GM12875 (cell line): ENCODE measurements around the gene SLC25A25.
"Not testable (repeated sequence)": the region's sequence is repeated elsewhere in the genome, so short reads cannot be mapped to it uniquely, and the experiment has no call there.

Source experiments
- H3K4me3 ChIP-seq: one replicate; pipeline ENCODE4 v1.5.1; 2011; ENCODE audit warnings: low read depth, low read length, control low read depth
- TF ChIP-seq, protein P1 (sequence below): IDR thresholded peaks from 2 replicates; pipeline ENCODE4 v1.5.1; 2011; ENCODE audit warnings: low read depth, mild to moderate bottlenecking, control low read depth, inconsistent platforms, low read length, moderate library complexity, borderline replicate concordance; ENCODE audit not compliant: insufficient read depth

Gene SLC25A25

DNA sequence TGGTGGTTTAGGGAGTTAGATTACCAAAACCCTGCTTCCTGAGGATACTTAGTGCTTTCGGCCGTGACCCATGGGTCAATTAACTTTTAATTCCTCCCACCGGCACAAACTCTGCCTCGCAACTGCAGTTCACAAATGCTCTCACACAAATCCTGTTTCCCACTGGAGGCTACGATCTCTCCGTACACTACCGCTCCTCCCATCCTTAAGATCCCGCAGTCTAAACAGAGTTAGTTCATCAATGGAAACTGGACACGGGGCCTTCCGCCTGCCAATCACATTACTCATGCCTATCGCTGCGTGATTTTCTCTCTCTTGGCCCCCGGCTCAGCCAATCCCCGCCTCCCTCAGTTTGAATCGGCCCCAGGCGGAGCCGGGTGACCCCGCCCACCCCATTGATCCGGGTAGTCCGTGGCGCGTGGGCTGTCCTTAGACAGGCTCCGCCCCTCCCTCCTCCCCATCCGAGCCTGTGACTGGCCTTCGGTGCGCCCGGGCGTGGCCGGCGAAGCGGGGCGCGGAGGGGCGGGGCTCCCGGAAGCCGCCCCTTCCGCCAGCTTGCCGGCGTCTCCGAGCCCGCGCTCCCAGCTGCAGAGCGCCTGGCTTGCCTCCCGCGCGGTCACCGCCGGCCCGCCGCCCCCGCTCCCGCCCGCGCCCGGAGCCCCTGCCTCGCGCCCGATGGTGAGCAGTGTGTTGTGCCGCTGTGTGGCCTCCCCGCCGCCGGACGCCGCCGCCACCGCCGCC, at the start of gene SLC25A25:
Gene SLC25A25 (plus strand): TSS at position 588 of the 741 bp plus-strand sequence. CDS start 88 bp downstream, at position 676.
- TF ChIP-seq, protein P1, sequence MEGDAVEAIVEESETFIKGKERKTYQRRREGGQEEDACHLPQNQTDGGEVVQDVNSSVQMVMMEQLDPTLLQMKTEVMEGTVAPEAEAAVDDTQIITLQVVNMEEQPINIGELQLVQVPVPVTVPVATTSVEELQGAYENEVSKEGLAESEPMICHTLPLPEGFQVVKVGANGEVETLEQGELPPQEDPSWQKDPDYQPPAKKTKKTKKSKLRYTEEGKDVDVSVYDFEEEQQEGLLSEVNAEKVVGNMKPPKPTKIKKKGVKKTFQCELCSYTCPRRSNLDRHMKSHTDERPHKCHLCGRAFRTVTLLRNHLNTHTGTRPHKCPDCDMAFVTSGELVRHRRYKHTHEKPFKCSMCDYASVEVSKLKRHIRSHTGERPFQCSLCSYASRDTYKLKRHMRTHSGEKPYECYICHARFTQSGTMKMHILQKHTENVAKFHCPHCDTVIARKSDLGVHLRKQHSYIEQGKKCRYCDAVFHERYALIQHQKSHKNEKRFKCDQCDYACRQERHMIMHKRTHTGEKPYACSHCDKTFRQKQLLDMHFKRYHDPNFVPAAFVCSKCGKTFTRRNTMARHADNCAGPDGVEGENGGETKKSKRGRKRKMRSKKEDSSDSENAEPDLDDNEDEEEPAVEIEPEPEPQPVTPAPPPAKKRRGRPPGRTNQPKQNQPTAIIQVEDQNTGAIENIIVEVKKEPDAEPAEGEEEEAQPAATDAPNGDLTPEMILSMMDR, result no peak
- H3K4me3 ChIP-seq, result peak within 1 kb of the TSS; percentile 87

GRCh38 chr9:128020692-128021091, 47.3 kb upstream of the SLC25A25 start:
- H3K4me3 ChIP-seq, result no peak overlapping the region
- TF ChIP-seq, protein P1, result 0 out of 2 replicates have a peak, but pooled peaks have one; percentile 32

DNA sequence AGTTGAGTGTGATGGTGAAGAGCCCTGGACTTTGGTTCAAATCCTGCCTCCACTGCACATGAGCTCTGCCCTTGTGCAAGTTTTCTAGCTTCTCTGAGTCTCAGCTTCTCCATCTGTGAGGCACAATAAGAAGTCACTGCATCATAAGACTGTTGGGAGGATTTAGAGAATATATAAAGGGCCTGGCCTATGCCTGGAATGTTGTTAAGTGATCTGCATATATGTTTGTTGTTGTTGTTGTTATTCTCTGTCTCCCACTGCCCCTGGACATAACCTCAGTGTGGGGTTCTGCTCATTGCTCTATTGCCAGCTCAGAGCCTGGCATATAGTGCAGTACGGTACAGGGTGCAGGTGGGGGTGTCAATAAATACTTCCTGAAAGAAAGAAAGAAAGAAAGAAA, 46.9 kb upstream of the SLC25A25 start:
- no peak overlapping the region for H3K4me3 ChIP-seq
- TF ChIP-seq, protein P1, result no peak

- TF ChIP-seq, protein P1, result no peak
These were observed 45.1 kb upstream of the SLC25A25 start for GRCh38 chr9:128022886-128023285.

GRCh38 chr9:128023671-128024070, 44.4 kb upstream of the SLC25A25 start:
- H3K4me3 ChIP-seq, result not testable (repeated sequence)

More at GRCh38 chr9:128022886-128023285, 45.1 kb upstream of the SLC25A25 start:
- no peak overlapping the region for H3K4me3 ChIP-seq

DNA sequence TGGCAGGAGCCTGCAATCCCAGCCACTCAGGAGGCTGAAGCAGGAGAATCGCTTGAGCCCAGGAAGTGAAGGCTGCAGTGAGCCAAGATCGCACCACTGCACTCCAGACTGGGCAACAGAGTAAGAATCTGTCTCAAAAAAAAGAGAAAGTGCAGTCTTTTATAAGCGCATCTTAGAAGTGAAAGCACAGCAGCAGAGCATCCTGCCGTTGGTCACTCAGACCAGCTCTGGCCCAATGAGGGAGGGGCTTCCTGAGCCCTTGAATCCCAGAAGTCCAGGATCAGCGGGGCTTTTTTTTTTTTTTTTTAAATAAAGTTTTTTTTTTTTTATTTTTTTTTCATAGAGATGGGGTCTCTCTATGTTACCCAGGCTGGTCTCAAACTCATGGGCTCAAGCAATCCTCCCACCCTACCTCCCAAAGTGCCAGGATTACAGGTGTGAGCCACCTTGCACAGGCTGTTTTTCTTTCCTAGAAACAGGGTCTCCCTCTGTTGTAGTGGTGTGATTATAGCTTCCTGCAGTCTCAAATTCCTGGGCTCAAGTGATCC, 43.2 kb upstream of the SLC25A25 start:
- TF ChIP-seq, protein P1, result no peak

GRCh38 chr9:128025736-128026135, 42.3 kb upstream of the SLC25A25 start:
- H3K4me3 ChIP-seq, result no peak overlapping the region
- TF ChIP-seq, protein P1, result no peak

More for the DNA sequence above, 43.2 kb upstream of the SLC25A25 start:
- no peak overlapping the region for H3K4me3 ChIP-seq
